Muscle layer of duodenum (tissue), 2 donors: Measurements from ENCODE around the gene F12.

Experiments
- H3K27ac ChIP-seq: one replicate; pipeline ENCODE4 v1.7.0; 2013; ENCODE audit warnings: mild to moderate bottlenecking, low read length
- H3K27me3 ChIP-seq: one replicate; pipeline ENCODE4 v1.7.0; 2013; ENCODE audit warnings: low read depth, mild to moderate bottlenecking, control low read depth, low read length
- H3K36me3 ChIP-seq, 2 donors: one replicate each; pipeline ENCODE4 v1.7.0; 2013; ENCODE audit warnings: low read length in 2 of 2, control low read depth in 1 of 2, mild to moderate bottlenecking in 1 of 2; ENCODE audit not compliant: insufficient read depth in 2 of 2, control insufficient read depth in 1 of 2
- H3K4me1 ChIP-seq, 2 donors: one replicate each; pipeline ENCODE4 v1.7.0; 2013; ENCODE audit warnings: low read length in 2 of 2, mild to moderate bottlenecking in 2 of 2, control low read depth in 1 of 2, moderate library complexity in 1 of 2; ENCODE audit not compliant: insufficient read depth in 2 of 2, control insufficient read depth in 1 of 2
- H3K4me3 ChIP-seq, 2 donors: one replicate each; pipeline ENCODE4 v1.7.0; 2013; ENCODE audit warnings: low read length in 2 of 2, low read depth in 1 of 2, mild to moderate bottlenecking in 1 of 2
- H3K9me3 ChIP-seq, 2 donors: one replicate each; pipeline ENCODE4 v1.7.0; 2013; ENCODE audit warnings: low read length in 2 of 2, control low read depth in 1 of 2, mild to moderate bottlenecking in 1 of 2; ENCODE audit not compliant: control insufficient read depth in 1 of 2
- donor health status: healthy.

The F12 gene

GRCh38 chr5:177429248-177430040, 20.1 kb upstream of the F12 start:
- H3K27me3 ChIP-seq: no peaks in the 10 kb centered on the region
- H3K4me1 ChIP-seq: peaks cover 8 to 41% of the 10 kb centered on the region in 2 donors
- peak overlapping the region; percentile 39 for H3K27ac ChIP-seq
- H3K4me3 ChIP-seq: peak overlapping the region; percentile 11 to 39
- peaks cover 23 to 32% of the 10 kb centered on the region in 2 donors for H3K36me3 ChIP-seq
- H3K9me3 ChIP-seq: no peaks in the 10 kb centered on the region

- no peaks in the 10 kb centered on the region for H3K27me3 ChIP-seq
- peak overlapping the region in 1 of 2 donors; percentile 39 for H3K4me3 ChIP-seq
- H3K36me3 ChIP-seq: peaks cover 19 to 25% of the 10 kb centered on the region in 2 donors
- no peaks in the 10 kb centered on the region for H3K9me3 ChIP-seq
- peaks cover 8 to 41% of the 10 kb centered on the region in 2 donors for H3K4me1 ChIP-seq
- H3K27ac ChIP-seq: peak overlapping the region; percentile 39
Measured at GRCh38 chr5:177428574-177429217, 19.3 kb upstream of the F12 start.

GRCh38 chr5:177427919-177428573, 18.7 kb upstream of the F12 start:
- Histone ChIP-seq H3K36me3 (peaks cover 13 to 18% of the 10 kb centered on the region in 2 donors), H3K27ac (peak overlapping the region; percentile 78), H3K27me3 (no peaks in the 10 kb centered on the region), H3K4me1 (peaks cover 8 to 41% of the 10 kb centered on the region in 2 donors), H3K4me3 (peak overlapping the region; percentile 81 to 84), H3K9me3 (no peaks in the 10 kb centered on the region)

GRCh38 chr5:177427211-177427822, 18.0 kb upstream of the F12 start:
- Histone ChIP-seq H3K4me1 (peaks cover 8 to 41% of the 10 kb centered on the region in 2 donors), H3K4me3 (peak overlapping the region; percentile 81 to 84), H3K36me3 (peaks cover 6 to 11% of the 10 kb centered on the region in 2 donors), H3K9me3 (no peaks in the 10 kb centered on the region), H3K27me3 (no peaks in the 10 kb centered on the region), H3K27ac (peak overlapping the region; percentile 78)

GRCh38 chr5:177426566-177427210, 17.3 kb upstream of the F12 start, which contains the start of gene GRK6:
Gene GRK6, plus strand, starts transcription at chr5:177426676. Its CDS starts 170 bp downstream, at chr5:177426846.
- Histone ChIP-seq H3K4me1 (peaks cover 8 to 41% of the 10 kb centered on the region in 2 donors), H3K27ac (peak within 1 kb of the TSS; percentile 94)

GRCh38 chr5:177425801-177426565, 16.6 kb upstream of the F12 start:
- Histone ChIP-seq H3K27me3 (no peaks in the 10 kb centered on the region), H3K9me3 (no peaks in the 10 kb centered on the region), H3K36me3 (no peaks in the 10 kb centered on the region), H3K4me3 (peak overlapping the region; percentile 65), H3K27ac (peak overlapping the region; percentile 94), H3K4me1 (peaks cover 8 to 38% of the 10 kb centered on the region in 2 donors)

More at GRCh38 chr5:177426566-177427210, 17.3 kb upstream of the F12 start, which contains the start of gene GRK6:
- Histone ChIP-seq H3K36me3 (peaks cover 0 to 7% of the 10 kb centered on the region in 2 donors), H3K4me3 (peak within 1 kb of the TSS; percentile 81 to 84), H3K27me3 (no peaks in the 10 kb centered on the region), H3K9me3 (no peaks in the 10 kb centered on the region)

GRCh38 chr5:177425196-177425800, 15.9 kb upstream of the F12 start:
- Histone ChIP-seq H3K4me1 (peaks cover 8 to 34% of the 10 kb centered on the region in 2 donors), H3K9me3 (no peaks in the 10 kb centered on the region), H3K27ac (peak overlapping the region; percentile 94), H3K4me3 (peak overlapping the region; percentile 65), H3K27me3 (no peaks in the 10 kb centered on the region), H3K36me3 (no peaks in the 10 kb centered on the region)

GRCh38 chr5:177423671-177424070, 14.3 kb upstream of the F12 start:
- H3K9me3 ChIP-seq: no peaks in the 10 kb centered on the region
- H3K27ac ChIP-seq: no peak overlapping the region
- no peak overlapping the region for H3K4me3 ChIP-seq

GRCh38 chr5:177421062-177421798, 11.9 kb upstream of the F12 start:
- no peaks in the 10 kb centered on the region for H3K36me3 ChIP-seq
- H3K9me3 ChIP-seq: no peaks in the 10 kb centered on the region
- no peak overlapping the region for H3K4me3 ChIP-seq
- peaks cover 0 to 9% of the 10 kb centered on the region in 2 donors for H3K4me1 ChIP-seq
- H3K27ac ChIP-seq: no peak overlapping the region
- no peaks in the 10 kb centered on the region for H3K27me3 ChIP-seq

More at GRCh38 chr5:177423671-177424070, 14.3 kb upstream of the F12 start:
- H3K4me1 ChIP-seq: peaks cover 5 to 21% of the 10 kb centered on the region in 2 donors
- H3K36me3 ChIP-seq: no peaks in the 10 kb centered on the region
- no peaks in the 10 kb centered on the region for H3K27me3 ChIP-seq
